GM19099 (cell line): ENCODE results near the gene DNAJC22.

Experiments used
- POLR2A ChIP-seq: IDR thresholded peaks from 3 replicates; pipeline ENCODE4 v1.6.1; 2011; ENCODE audit warnings: low read depth; ENCODE audit not compliant: insufficient read length; ENCODE audit errors: extremely low read depth

The DNAJC22 gene

DNA sequence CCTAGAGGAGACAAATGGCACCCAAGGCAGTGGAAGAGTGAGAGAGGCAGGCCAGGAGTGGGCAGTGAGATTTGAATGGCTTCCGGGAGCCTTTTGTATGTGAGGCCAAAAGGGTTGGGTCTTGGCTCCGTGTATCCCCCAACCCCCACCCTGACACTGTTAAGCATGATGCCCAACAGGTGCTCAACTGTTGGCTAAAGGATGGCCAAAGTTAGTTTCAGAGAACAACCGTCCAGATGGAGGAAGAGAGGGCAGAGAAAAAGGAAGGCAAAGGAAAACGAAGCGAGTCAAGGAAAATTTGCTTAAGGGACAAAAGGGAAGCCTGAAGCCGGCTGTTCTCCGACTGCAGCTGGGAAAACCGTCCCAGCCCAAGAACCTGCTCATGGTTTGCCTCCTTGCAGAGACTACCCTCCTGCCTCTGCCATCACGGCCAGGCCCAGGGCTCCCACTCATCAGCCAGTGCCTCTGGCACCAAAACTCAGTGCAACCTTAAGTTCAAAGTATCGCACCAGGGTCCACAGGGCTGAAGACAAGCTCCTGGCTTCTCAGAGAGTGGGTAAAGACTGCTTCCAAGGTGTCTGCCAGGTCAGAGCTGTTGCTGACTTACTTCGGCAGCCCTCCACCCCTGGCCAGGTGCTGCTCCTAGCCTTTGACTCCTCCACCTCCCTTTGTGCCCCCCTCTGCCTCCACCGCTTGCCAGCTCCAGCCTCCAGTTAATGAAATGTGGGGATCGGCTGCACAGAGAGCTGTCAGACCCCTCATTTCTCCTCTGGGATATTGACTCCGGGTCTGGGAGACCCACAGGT is 5.5 kb upstream of the DNAJC22 start:
- TF ChIP-seq POLR2A, result no peak

DNA sequence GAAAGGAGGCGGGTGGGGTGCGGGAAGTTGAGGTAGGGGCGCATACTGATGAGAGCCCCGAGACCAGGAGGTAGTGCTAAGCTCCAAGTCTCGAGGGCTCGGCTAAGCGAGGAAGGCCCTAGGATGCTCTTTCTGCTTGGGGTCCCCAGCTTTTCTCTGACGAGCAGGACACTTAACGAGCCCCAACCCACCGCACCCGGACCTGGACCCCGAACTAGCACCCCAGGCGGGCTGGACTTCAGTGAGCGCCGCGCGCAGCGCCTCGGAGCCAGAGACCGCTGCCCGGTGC is 5.0 kb upstream of the DNAJC22 start:
- no peak for TF ChIP-seq POLR2A

- no peak for TF ChIP-seq POLR2A
These were observed 4.4 kb upstream of the DNAJC22 start for GRCh38 chr12:49342066-49342913.

- no peak for TF ChIP-seq POLR2A
These were observed 3.6 kb upstream of the DNAJC22 start for GRCh38 chr12:49342914-49343731.

DNA sequence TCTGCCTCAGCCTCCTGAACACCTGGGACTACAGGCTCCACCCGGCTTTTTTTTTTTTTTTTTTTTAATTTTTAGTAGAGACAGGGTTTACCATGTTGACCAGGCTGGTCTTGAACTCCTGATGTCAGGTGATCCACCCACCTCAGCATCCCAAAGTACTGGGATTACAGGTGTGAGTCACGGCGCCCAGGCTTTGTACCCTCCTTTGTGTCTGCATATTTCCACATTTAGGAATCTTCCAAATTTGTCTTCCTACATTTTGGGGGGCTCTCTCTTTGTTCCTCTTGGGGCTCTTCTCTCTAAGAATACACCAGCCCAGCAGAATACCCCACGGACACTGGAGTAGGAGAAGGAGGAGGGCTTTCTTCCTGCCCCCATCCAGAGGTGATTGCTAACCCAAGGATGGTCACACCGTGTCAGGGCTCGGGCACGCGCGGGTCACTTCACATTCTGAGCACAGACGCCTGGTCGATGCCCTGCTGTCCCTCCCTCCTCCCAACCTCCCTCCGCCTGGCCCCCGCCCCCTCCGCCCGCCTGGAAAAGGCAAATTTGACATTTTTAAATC is 2.1 kb upstream of the DNAJC22 start:
- TF ChIP-seq POLR2A, result no peak

GRCh38 chr12:49345051-49345824 is 1.4 kb upstream of the DNAJC22 start:
- no peak for TF ChIP-seq POLR2A

DNA sequence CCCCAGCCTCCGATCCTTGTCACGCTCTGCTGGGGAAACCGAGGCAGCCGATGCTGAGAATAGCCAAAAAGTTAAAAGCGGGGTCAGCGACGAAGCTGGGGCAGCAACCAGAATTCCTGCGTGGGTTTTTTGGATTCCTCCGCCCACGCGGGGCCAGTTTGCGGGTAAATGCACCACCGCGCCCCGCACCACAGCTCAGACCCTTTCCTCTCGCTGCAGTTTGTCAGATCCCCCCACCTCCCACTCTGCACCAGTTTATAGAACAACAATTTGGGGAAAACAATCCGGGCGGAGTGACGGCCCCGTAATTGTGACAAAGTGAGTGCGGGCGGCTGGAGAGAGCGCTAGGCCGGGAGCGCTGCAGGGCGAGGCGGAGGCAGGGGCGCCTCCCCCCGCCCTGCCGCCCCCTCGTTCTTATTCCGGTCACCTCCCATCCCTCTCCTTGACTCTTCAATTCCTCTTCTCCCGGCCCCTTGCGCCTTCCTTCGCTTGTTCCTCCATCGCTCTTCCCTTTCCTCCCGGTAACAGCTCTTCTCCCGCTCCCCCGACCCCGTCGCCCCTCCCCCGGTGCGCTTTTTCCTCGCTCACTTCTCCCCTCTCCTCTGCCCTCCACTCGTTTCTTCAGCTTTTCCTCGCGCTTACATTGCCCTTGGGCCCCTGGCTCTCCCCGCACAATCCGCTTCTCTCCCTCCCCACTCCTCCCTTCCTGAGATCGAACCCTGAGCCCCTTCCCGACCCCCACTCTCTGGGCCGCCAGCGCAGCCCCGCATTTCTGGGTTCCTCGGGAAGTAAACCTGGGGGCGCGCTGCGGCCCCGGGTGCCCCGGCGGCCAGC is 646 bp upstream of the DNAJC22 start:
- TF ChIP-seq POLR2A, result no peak

DNA sequence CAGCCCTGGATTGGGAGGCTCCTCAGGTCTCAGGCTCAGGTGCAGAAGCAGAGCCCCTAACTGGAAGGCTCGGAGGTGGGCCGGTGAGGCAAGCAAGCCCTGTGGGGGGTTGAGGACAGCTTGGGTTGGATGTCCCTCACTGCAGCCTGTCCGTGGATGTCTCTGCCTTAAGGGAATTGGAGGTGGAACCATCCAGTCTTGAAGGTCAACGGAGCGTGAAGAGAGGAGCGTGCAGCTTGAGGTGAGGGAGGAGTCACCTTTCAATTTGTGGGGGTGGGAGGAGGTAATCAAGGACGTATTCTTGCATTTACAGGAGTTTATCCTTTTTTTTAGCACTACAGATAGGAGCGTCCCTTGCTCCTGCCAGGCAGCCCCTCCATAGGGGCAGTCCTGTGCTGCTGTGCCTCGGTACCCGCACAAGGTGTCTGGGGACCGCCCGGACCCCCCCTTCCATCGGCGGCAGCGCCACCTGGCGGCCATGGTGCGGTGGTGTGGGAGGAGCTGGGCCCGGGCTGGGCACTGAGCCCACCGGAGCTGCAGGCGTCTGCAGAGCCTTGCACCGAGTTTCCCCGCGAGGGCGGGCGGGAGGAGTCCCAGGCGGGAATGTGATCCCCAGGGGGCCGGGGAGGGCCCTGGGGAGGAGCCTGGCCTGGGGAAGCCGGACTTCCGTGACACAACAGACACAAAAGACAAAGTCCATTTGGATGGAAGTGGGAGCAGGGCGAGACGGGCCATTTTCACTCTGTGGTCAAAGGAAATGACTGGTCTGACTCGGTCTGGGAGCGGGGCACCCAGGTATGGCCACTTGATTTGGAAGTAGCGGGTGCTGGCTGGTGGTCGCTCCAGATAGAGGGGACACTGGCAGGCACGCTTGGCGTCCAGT is 864 bp downstream of the DNAJC22 start:
- no peak for TF ChIP-seq POLR2A

DNA sequence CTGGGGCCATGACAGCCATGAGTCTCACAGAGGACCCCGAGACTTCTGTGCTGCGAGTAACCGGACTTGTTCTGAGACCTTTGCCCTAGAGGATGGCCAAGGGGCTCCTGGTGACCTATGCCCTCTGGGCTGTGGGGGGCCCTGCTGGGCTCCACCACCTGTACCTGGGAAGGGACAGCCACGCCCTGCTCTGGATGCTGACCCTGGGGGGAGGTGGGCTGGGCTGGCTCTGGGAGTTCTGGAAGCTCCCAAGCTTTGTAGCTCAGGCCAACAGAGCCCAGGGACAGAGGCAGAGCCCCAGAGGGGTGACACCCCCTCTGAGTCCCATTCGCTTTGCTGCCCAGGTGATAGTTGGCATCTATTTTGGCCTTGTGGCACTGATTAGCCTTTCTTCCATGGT is 2.1 kb downstream of the DNAJC22 start:
- TF ChIP-seq POLR2A, result no peak

- TF ChIP-seq POLR2A, result no peak
These were observed 2.6 kb downstream of the DNAJC22 start for GRCh38 chr12:49349266-49349665.

DNA sequence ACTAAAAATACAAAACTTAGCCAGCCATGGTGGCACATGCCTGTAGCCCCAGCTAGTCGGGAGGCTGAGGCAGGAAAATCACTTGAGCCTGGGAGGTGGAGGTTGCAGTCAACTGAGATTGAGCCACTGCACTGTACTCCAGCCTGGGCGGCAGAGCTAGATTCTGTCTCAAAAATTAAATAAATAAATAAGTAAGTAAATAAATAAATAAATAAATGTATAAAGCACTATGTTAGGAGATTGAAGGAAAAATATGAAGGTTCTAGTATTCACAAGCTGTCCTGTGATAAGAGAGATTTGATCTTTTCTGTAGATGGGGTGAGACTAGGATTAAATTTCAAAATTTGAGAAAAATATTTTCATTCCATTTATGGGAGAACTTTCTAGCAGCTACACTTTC is 5.7 kb downstream of the DNAJC22 start:
- TF ChIP-seq POLR2A, result no peak

DNA sequence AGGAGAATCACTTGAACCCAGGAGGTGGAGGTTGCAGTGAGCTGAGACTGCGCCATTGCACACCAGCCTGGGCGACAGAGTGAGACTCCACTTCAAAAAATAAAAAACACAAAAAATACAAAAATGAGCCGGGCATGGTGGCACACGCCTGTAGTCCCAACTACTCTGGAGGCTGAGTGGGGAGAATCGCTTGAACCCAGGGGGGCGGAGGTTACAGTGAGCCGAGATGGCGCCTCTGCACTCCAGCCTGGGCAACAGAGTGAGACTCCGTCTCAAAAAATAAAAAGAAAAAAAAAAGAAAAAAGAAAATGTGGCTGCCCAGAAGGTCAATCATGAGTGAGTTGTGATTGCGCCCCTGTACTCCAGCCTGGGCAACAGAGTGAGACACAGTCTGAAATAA is 9.2 kb downstream of the DNAJC22 start:
- TF ChIP-seq POLR2A, result no peak
